ENCODE measurements around the gene HKDC1. TPM values are rescaled to one million over a fixed set of nuclear protein-coding genes. Genes with fewer than 3 reads are reported as not detected.

HKDC1 gene
- polyA plus RNA-seq, 1 of the 3 experiments (the other 2 are of a cell fraction) = 0.10 TPM

- H3K4me1 ChIP-seq (ENCODE audit: control insufficient read depth in 1 of 2, insufficient read depth in 2 of 2, low read depth in 1 of 2, low read length in 1 of 2) = peaks cover 0 to under 1% of the 10 kb centered on the region in 2 experiments; a peak in 1 of 4 replicates
- TF ChIP-seq EP300 (IDR thresholded peaks at IDR 0.05; ENCODE audit: borderline replicate concordance in 1 of 2, low read depth in 1 of 2, low read length in 1 of 2) (no peak), TAF1 (IDR thresholded peaks at IDR 0.05; ENCODE audit: borderline replicate concordance, low read depth, low read length) (no peak), JUND (IDR thresholded peaks at IDR 0.05) (no peak), MEF2A (IDR thresholded peaks at IDR 0.05; ENCODE audit: borderline replicate concordance, low read depth) (no peak), NRF1 (IDR thresholded peaks at IDR 0.05; ENCODE audit: low read depth, low read length) (no peak), FOSL2 (IDR thresholded peaks at IDR 0.05; ENCODE audit: borderline replicate concordance, low read depth) (no peak), SMC3 (IDR thresholded peaks at IDR 0.05; ENCODE audit: low read depth, low read length) (no peak), RAD21 (IDR thresholded peaks at IDR 0.05; ENCODE audit: low read length) (no peak), USF2 (IDR thresholded peaks at IDR 0.05; ENCODE audit: borderline replicate concordance, low read depth, low read length) (no peak), TCF12 (IDR thresholded peaks at IDR 0.05) (no peak), NFIC (IDR thresholded peaks at IDR 0.05; ENCODE audit: borderline replicate concordance) (no peak)
- no peak overlapping the region for H3K27ac ChIP-seq (ENCODE audit: low read depth in 2 of 2, low read length in 1 of 2)
- peaks cover 57% of the 10 kb centered on the region for H3K79me2 ChIP-seq (ENCODE audit: insufficient read depth)
- H3K4me2 ChIP-seq = no peak overlapping the region
- no peaks in the 10 kb centered on the region for H4K20me1 ChIP-seq (ENCODE audit: insufficient read depth)
- no peak overlapping the region for H3K4me3 ChIP-seq (ENCODE audit: low read depth in 2 of 2, low read length in 1 of 2)
- H2AFZ ChIP-seq (ENCODE audit: low read depth) = no peak overlapping the region
- ChIA-PET CTCF (no interaction called here), POLR2A (no interaction called here)
- 41% methylated on average over 1 of the region's 1 CpG for WGBS (ENCODE audit: low lambda C conversion rate)
- H3K9me2 ChIP-seq = no peaks in the 10 kb centered on the region
- H3K27me3 ChIP-seq (ENCODE audit: insufficient read depth) = no peaks in the 10 kb centered on the region
- H3K36me3 ChIP-seq (replicated peaks in 1 of 2; ENCODE audit: control insufficient read depth in 1 of 2, insufficient read depth in 2 of 2, low read length in 1 of 2) = peaks cover 31 to 44% of the 10 kb centered on the region in 2 experiments
- no peak for DNase-seq
- H3K9ac ChIP-seq = no peak overlapping the region
- H3K9me3 ChIP-seq = no peaks in the 10 kb centered on the region
- H3F3A ChIP-seq (replicated peaks; ENCODE audit: insufficient read depth) = no peaks in the 10 kb centered on the region
Measured at GRCh38 chr10:69186524-69186923, 33.6 kb upstream of the HKDC1 start.

GRCh38 chr10:69201045-69201444 lies 19.1 kb upstream of the HKDC1 start:
- POLR2A ChIA-PET = interaction anchor here (0.6 kb wide), 1 partner anchor 264 kb away, joined by 3 read pairs; no protein-coding TSS in a partner anchor
- CTCF ChIA-PET = interaction anchor here (1.5 to 1.6 kb wide), 2 partner anchors 37 to 107 kb away, joined by 3 to 4 read pairs; no protein-coding TSS in a partner anchor
- TF ChIP-seq FOSL2 (IDR thresholded peaks at IDR 0.05; ENCODE audit: borderline replicate concordance, low read depth) = no peak
- no peak for TF ChIP-seq TAF1 (IDR thresholded peaks at IDR 0.05; ENCODE audit: borderline replicate concordance, low read depth, low read length)
- TF ChIP-seq FOXM1 (IDR thresholded peaks at IDR 0.05; ENCODE audit: low read depth) = no peak

GRCh38 chr10:69202332-69202731 lies 17.8 kb upstream of the HKDC1 start:
- TF ChIP-seq TEAD4 (IDR thresholded peaks at IDR 0.05; ENCODE audit: borderline replicate concordance, insufficient read depth) (no peak), RCOR1 (IDR thresholded peaks at IDR 0.05; ENCODE audit: low read length) (no peak), FOXJ3 (CRISPR knock-in tag; IDR thresholded peaks at IDR 0.05) (no peak), EZH2phosphoT487 (IDR thresholded peaks at IDR 0.05; ENCODE audit: borderline replicate concordance, low read depth) (no peak), CTCF (IDR thresholded peaks at IDR 0.05) (no peak), GABPA (IDR thresholded peaks at IDR 0.05; ENCODE audit: low read depth) (no peak), IRF3 (IDR thresholded peaks at IDR 0.05; ENCODE audit: low read depth, low read length) (no peak), ELF1 (IDR thresholded peaks at IDR 0.05) (no peak)
- no peaks in the 10 kb centered on the region for H3F3A ChIP-seq (replicated peaks; ENCODE audit: insufficient read depth)
- no peaks in the 10 kb centered on the region for H3K27me3 ChIP-seq (ENCODE audit: insufficient read depth)
- H3K9ac ChIP-seq = no peak overlapping the region
- no peaks in the 10 kb centered on the region for H3K4me1 ChIP-seq (ENCODE audit: control insufficient read depth in 1 of 2, insufficient read depth in 2 of 2, low read depth in 1 of 2, low read length in 1 of 2)
- no peaks in the 10 kb centered on the region for H3K9me2 ChIP-seq
- ChIA-PET CTCF (no interaction called here), POLR2A (no interaction called here)
- H3K9me3 ChIP-seq = no peaks in the 10 kb centered on the region
- H3K27ac ChIP-seq (ENCODE audit: low read depth in 2 of 2, low read length in 1 of 2) = no peak overlapping the region
- H2AFZ ChIP-seq (ENCODE audit: low read depth) = no peak overlapping the region
- H4K20me1 ChIP-seq (ENCODE audit: insufficient read depth) = no peaks in the 10 kb centered on the region
- no peak overlapping the region for H3K4me3 ChIP-seq (ENCODE audit: low read depth in 2 of 2, low read length in 1 of 2)
- peaks cover 47 to 66% of the 10 kb centered on the region in 2 experiments for H3K36me3 ChIP-seq (replicated peaks in 1 of 2; ENCODE audit: control insufficient read depth in 1 of 2, insufficient read depth in 2 of 2, low read length in 1 of 2)
- no peak overlapping the region for H3K4me2 ChIP-seq
- no peaks in the 10 kb centered on the region for H3K79me2 ChIP-seq (ENCODE audit: insufficient read depth)
- no peak for DNase-seq
- 94% methylated on average over 1 of the region's 1 CpG for WGBS (ENCODE audit: low lambda C conversion rate)

More at GRCh38 chr10:69201045-69201444, 19.1 kb upstream of the HKDC1 start:
- H3K4me1 ChIP-seq (ENCODE audit: control insufficient read depth in 1 of 2, insufficient read depth in 2 of 2, low read depth in 1 of 2, low read length in 1 of 2) = no peaks in the 10 kb centered on the region
- no peak for DNase-seq
- H4K20me1 ChIP-seq (ENCODE audit: insufficient read depth) = no peaks in the 10 kb centered on the region
- H2AFZ ChIP-seq (ENCODE audit: low read depth) = no peak overlapping the region
- no peaks in the 10 kb centered on the region for H3K27me3 ChIP-seq (ENCODE audit: insufficient read depth)
- H3K9me3 ChIP-seq = no peaks in the 10 kb centered on the region
- peaks cover 48 to 67% of the 10 kb centered on the region in 2 experiments for H3K36me3 ChIP-seq (replicated peaks in 1 of 2; ENCODE audit: control insufficient read depth in 1 of 2, insufficient read depth in 2 of 2, low read length in 1 of 2)
- 93% methylated on average over 2 of the region's 2 CpGs for WGBS (ENCODE audit: low lambda C conversion rate)
- no peak overlapping the region for H3K9ac ChIP-seq
- no peak overlapping the region for H3K4me2 ChIP-seq
- H3K27ac ChIP-seq (ENCODE audit: low read depth in 2 of 2, low read length in 1 of 2) = no peak overlapping the region
- H3K4me3 ChIP-seq (ENCODE audit: low read depth in 2 of 2, low read length in 1 of 2) = no peak overlapping the region
- H3F3A ChIP-seq (replicated peaks; ENCODE audit: insufficient read depth) = no peaks in the 10 kb centered on the region
- H3K79me2 ChIP-seq (ENCODE audit: insufficient read depth) = no peaks in the 10 kb centered on the region
- no peaks in the 10 kb centered on the region for H3K9me2 ChIP-seq

Data from SK-N-SH (cell line).